Adrenal gland (tissue), 12 donors: ENCODE results near the gene NUDT4. TPM values are rescaled to one million over a fixed set of nuclear protein-coding genes. Genes with fewer than 3 reads are reported as not detected.
A peak's percentile ranks its signal among the peaks of the same experiment; 100 is the strongest.
"Not testable (repeated sequence)": the region's sequence is repeated elsewhere in the genome, so short reads cannot be mapped to it uniquely, and the experiment has no call there.

Source experiments
- DNase-seq, 7 donors: peaks; one replicate each; pipeline ENCODE4 v3.0.0-alpha.2; 2019 to 2020
- H3K27ac ChIP-seq, 5 donors: fragments of 200-600 bp; sonication (generic) in 4 of 5; 1 replicate in 3 of 5; 2 replicates in 2 of 5; pipeline versions ENCODE4 v1.5.1 to v1.8.0; 2016 to 2020; ENCODE audit warnings: mild to moderate bottlenecking in 1 of 5
- H3K27me3 ChIP-seq: fragments of 200-600 bp; 2 replicates; pipeline ENCODE4 v1.8.0; 2021
- H3K36me3 ChIP-seq, 2 donors: fragments of 200-600 bp; replicated peaks in 1 of 2; 1 replicate in 1 of 2; 2 replicates in 1 of 2; pipeline versions ENCODE4 v1.5.1 to v1.8.0; 2018 to 2022
- H3K4me1 ChIP-seq, 2 donors: fragments of 200-600 bp; replicated peaks in 1 of 2; 1 replicate in 1 of 2; 2 replicates in 1 of 2; pipeline versions ENCODE4 v1.5.1 to v1.8.0; 2018 to 2021
- H3K4me3 ChIP-seq, 4 donors: fragments of 200-600 bp; sonication (generic) in 3 of 4; one replicate each; pipeline ENCODE4 v1.5.1; 2016 to 2018
- H3K9me3 ChIP-seq, 3 donors: fragments of 200-600 bp; sonication (generic) in 1 of 3; replicated peaks in 1 of 3; 1 replicate in 2 of 3; 2 replicates in 1 of 3; pipeline versions ENCODE4 v1.5.1 to v1.8.0; 2016 to 2021
- CTCF ChIP-seq, 6 experiments: fragments of 450-650 bp in 4 of 6; fragments of 200-600 bp in 2 of 6; sonication (generic) in 1 of 6; IDR thresholded peaks; 1 replicate in 5 of 6; 2 replicates in 1 of 6; pipeline versions ENCODE4 v1.5.1 to v1.8.0; 2016 to 2021; ENCODE audit warnings: antibody characterized with exemption in 6 of 6, mild to moderate bottlenecking in 2 of 6, moderate library complexity in 1 of 6
- POLR2A ChIP-seq, 2 donors: fragments of 450-650 bp; IDR thresholded peaks; one replicate each; pipeline ENCODE4 v1.6.1; 2017; ENCODE audit warnings: antibody characterized with exemption in 2 of 2, mild to moderate bottlenecking in 2 of 2, moderate library complexity in 1 of 2
- WGBS, 4 donors: extraction: QIAGEN DNeasy Blood & Tissue Kit in 2 of 4; methylation state at CpG; one replicate each; pipeline versions ENCODE4 v1.1.5 to v1.1.7; 2013 to 2017; 5-methylcytosine and 5-hydroxymethylcytosine counted together
- intact Hi-C, 2 donors: fragments of 100-400 bp; cut with DNase I; formaldehyde crosslinking; loops; one replicate each; pipeline versions ENCODE4 v1.14.1 to v1.15.0; 2022 to 2023
- polyA plus RNA-seq, 3 donors: library from polyadenylated mRNA; stranded (reverse); fragments of 200-250 nt in 2 of 3; fragments of 350-450 nt in 1 of 3; fragmentation: Illumina TruSeq in 1 of 3; extraction: RNeasy Lipid Tissue Mini Kit (QIAGEN cat#74804) in 1 of 3; gene quantifications; one replicate each; pipeline ENCODE4 v1.2.3, GENCODE V29; 2013 to 2014
- total RNA-seq, 9 donors: library from RNA; depleted of rRNA in 4 of 9; stranded (reverse); fragments of >200 nt in 4 of 9; fragments of 120-200 nt in 1 of 9; fragmentation: NEBNext Ultra II Directional in 1 of 9; extraction: Animal tissue kit (Norgen Biotek cat#: 25700) in 1 of 9; gene quantifications; one replicate each; pipeline versions ENCODE4 v1.1.0 to v1.2.4, GENCODE V29; 2013 to 2023
- donor health status: healthy with polysubstance abuse.
- donor health status: Bipolar disorder and iron deficiency.
- donor health status: DM: yes; HTN: yes; CAD: no.
- donor health status: DM: no; HTN: no; CAD: no.
- donor health status: DM: no; HTN: no; CAD: no.
- donor health status: DM: yes; HTN: yes; CAD: no.

Gene NUDT4
- total and polyA plus RNA-seq, 12 donors: 23.0 to 195 (median 137) TPM

GRCh38 chr12:93397412-93397811, 19.7 kb downstream of the NUDT4 start:
- H3K4me1 ChIP-seq: peaks cover 0 to 15% of the 10 kb centered on the region in 2 donors

GRCh38 chr12:93399183-93399863, 21.6 kb downstream of the NUDT4 start:
- intact Hi-C loops: loop anchor here (5.0 to 10.0 kb wide), 3 partner anchors 412 to 615 kb away; no protein-coding TSS in a partner anchor
- not testable (repeated sequence) for DNase-seq, H3K27ac ChIP-seq, H3K4me3 ChIP-seq, H3K27me3 ChIP-seq, H3K9me3 ChIP-seq, H3K4me1 ChIP-seq
- H3K36me3 ChIP-seq: peaks cover 0 to 47% of the 10 kb centered on the region in 2 donors
- 0% methylated on average over 1 of the region's 5 CpGs; no CpG with 5 or more reads in 3 of the 4 donors for WGBS, 4 donors

More at GRCh38 chr12:93397412-93397811, 19.7 kb downstream of the NUDT4 start:
- H3K4me3 ChIP-seq: no peak overlapping the region
- H3K36me3 ChIP-seq: peaks cover 0 to 42% of the 10 kb centered on the region in 2 donors
- H3K9me3 ChIP-seq: no peaks in the 10 kb centered on the region
- peak in 1 of 7 donors; percentile 54 for DNase-seq
- no peaks in the 10 kb centered on the region for H3K27me3 ChIP-seq
- TF ChIP-seq CTCF (IDR thresholded peaks at IDR 0.05) (no peak), POLR2A (IDR thresholded peaks at IDR 0.05) (no peak)
- WGBS, 4 donors: 71 to 80% (median 74%) methylated on average over 12 of the region's 12 CpGs
- no peak overlapping the region for H3K27ac ChIP-seq
- intact Hi-C loops: loop anchor here (5.0 to 10.0 kb wide), 3 partner anchors 410 to 613 kb away; no protein-coding TSS in a partner anchor

- intact Hi-C loops: no loop called here
- TF ChIP-seq CTCF (IDR thresholded peaks at IDR 0.05) (no peak), POLR2A (IDR thresholded peaks at IDR 0.05) (no peak)
- DNase-seq: peak in 1 of 7 donors; percentile 18
- H3K27ac ChIP-seq: no peak overlapping the region
- H3K4me3 ChIP-seq: no peak overlapping the region
- H3K36me3 ChIP-seq: peaks cover 0 to 22% of the 10 kb centered on the region in 2 donors
- H3K9me3 ChIP-seq: no peaks in the 10 kb centered on the region
- 87 to 93% (median 92%) methylated on average over 11 of the region's 11 CpGs for WGBS, 4 donors
- peaks cover 0 to 6% of the 10 kb centered on the region in 2 donors for H3K4me1 ChIP-seq
- no peaks in the 10 kb centered on the region for H3K27me3 ChIP-seq
Observed at GRCh38 chr12:93402333-93403311, 24.9 kb downstream of the NUDT4 start.

- TF ChIP-seq POLR2A (IDR thresholded peaks at IDR 0.05): no peak
- TF ChIP-seq CTCF (IDR thresholded peaks at IDR 0.05): no peak
- peaks cover 4 to 15% of the 10 kb centered on the region in 2 donors for H3K4me1 ChIP-seq
- peaks cover 0 to 9% of the 10 kb centered on the region in 2 donors for H3K36me3 ChIP-seq
- WGBS, 4 donors: 91 to 92% (median 92%) methylated on average over 7 of the region's 7 CpGs
- no peak for DNase-seq
- H3K27ac ChIP-seq: no peak overlapping the region
- H3K4me3 ChIP-seq: no peak overlapping the region
- intact Hi-C loops: no loop called here
- H3K27me3 ChIP-seq: no peaks in the 10 kb centered on the region
- H3K9me3 ChIP-seq: no peaks in the 10 kb centered on the region
Observed at GRCh38 chr12:93403988-93404803, 26.5 kb downstream of the NUDT4 start.
